B cell (primary cell): ENCODE measurements around the gene CNOT4. TPM values are rescaled to one million over a fixed set of nuclear protein-coding genes. Genes with fewer than 3 reads are reported as not detected.

Experiments used
- ATAC-seq: fragments of 200-7000 bp; cut with Tn5 transposase; one replicate; pipeline ENCODE4 v1.10.0; 2021; ENCODE audit warnings: low read depth, mild to moderate bottlenecking, moderate number of reproducible peaks, moderate library complexity
- CTCF ChIA-PET: fragments of 350-600 bp; sonication (Branson Sonifier 250); formaldehyde crosslinking; loops from one replicate; lab custom pipeline; 2021; ENCODE audit warnings: antibody characterized with exemption, inconsistent platforms; lab: Charles Lee
- POLR2A ChIA-PET: fragments of 350-600 bp; sonication (Branson Sonifier 250); formaldehyde crosslinking; loops from one replicate; lab custom pipeline; 2021; ENCODE audit warnings: antibody characterized with exemption; lab: Charles Lee
- DNase-seq: peaks from one replicate; pipeline ENCODE4 v3.0.0; 2013
- H2AFZ ChIP-seq: 2 replicates; pipeline ENCODE4 v1.6.1; 2012; ENCODE audit warnings: mild to moderate bottlenecking, low read depth, low read length; ENCODE audit not compliant: insufficient read depth, poor library complexity, severe bottlenecking
- H3K27ac ChIP-seq, 2 donors: 1 replicate in 1 of 2; 2 replicates in 1 of 2; pipeline ENCODE4 v1.5.1; 2012 to 2013; ENCODE audit warnings: low read length in 2 of 2, mild to moderate bottlenecking in 2 of 2, moderate library complexity in 1 of 2
- H3K27me3 ChIP-seq, 4 experiments: fragments of 200-600 bp in 1 of 4; sonication (generic) in 1 of 4; replicated peaks in 1 of 4; 1 replicate in 2 of 4; 2 replicates in 2 of 4; pipeline versions ENCODE4 v1.6.1 to v1.7.0; 2013 to 2016; ENCODE audit warnings: low read length in 3 of 4, mild to moderate bottlenecking in 2 of 4, mixed read lengths in 1 of 4, moderate library complexity in 1 of 4; ENCODE audit not compliant: insufficient read depth in 4 of 4, control insufficient read depth in 3 of 4; ENCODE audit errors: control extremely low read depth in 1 of 4
- H3K36me3 ChIP-seq, 2 experiments: replicated peaks in 1 of 2; 1 replicate in 1 of 2; 2 replicates in 1 of 2; pipeline versions ENCODE4 v1.6.1 to v1.7.1; 2013; ENCODE audit warnings: low read length in 1 of 2; ENCODE audit not compliant: insufficient read depth in 2 of 2, control insufficient read depth in 1 of 2; ENCODE audit errors: control extremely low read depth in 1 of 2, extremely low read depth in 1 of 2
- H3K4me1 ChIP-seq, 2 donors: fragments of 200-600 bp in 1 of 2; sonication (generic) in 1 of 2; 1 replicate in 1 of 2; 2 replicates in 1 of 2; pipeline versions ENCODE4 v1.5.1 to v1.6.1; 2013 to 2017; ENCODE audit warnings: low read length in 2 of 2; ENCODE audit not compliant: control insufficient read depth in 2 of 2, insufficient read depth in 2 of 2
- H3K4me2 ChIP-seq: replicated peaks from 2 replicates; pipeline ENCODE3; 2012; ENCODE audit warnings: mild to moderate bottlenecking, low read depth, low read length; ENCODE audit not compliant: poor library complexity, severe bottlenecking
- H3K4me3 ChIP-seq, 5 experiments: fragments of 200-600 bp in 1 of 5; sonication (generic) in 1 of 5; 1 replicate in 3 of 5; 2 replicates in 2 of 5; pipeline versions ENCODE4 v1.5.1 to v1.7.0; 2011 to 2016; ENCODE audit warnings: low read length in 4 of 5, mild to moderate bottlenecking in 4 of 5, low read depth in 2 of 5, control low read depth in 1 of 5, moderate library complexity in 1 of 5; ENCODE audit not compliant: insufficient read depth in 1 of 5; ENCODE audit errors: control extremely low read depth in 1 of 5, extremely low read depth in 1 of 5
- H3K79me2 ChIP-seq: fragments of 200-600 bp; sonication (generic); one replicate; pipeline ENCODE4 v1.6.0; 2016; ENCODE audit warnings: low read length; ENCODE audit not compliant: control insufficient read depth, insufficient read depth
- H3K9ac ChIP-seq: fragments of 200-600 bp; sonication (generic); 2 replicates; pipeline ENCODE4 v1.6.1; 2017; ENCODE audit warnings: mild to moderate bottlenecking, low read length, moderate library complexity
- H3K9me3 ChIP-seq, 3 donors: one replicate each; pipeline versions ENCODE4 v1.6.1 to v1.7.1; 2013; ENCODE audit warnings: low read length in 2 of 3; ENCODE audit not compliant: control insufficient read depth in 2 of 3, insufficient read depth in 1 of 3; ENCODE audit errors: control extremely low read depth in 1 of 3
- H4K20me1 ChIP-seq: 2 replicates; pipeline ENCODE4 v1.6.0; 2012; ENCODE audit warnings: mild to moderate bottlenecking, low read length; ENCODE audit not compliant: insufficient read depth, control insufficient read depth, poor library complexity, severe bottlenecking
- H3K27ac Mint-ChIP-seq: one replicate; pipeline ENCODE4 v1.8.0; 2021; ENCODE audit warnings: mixed read lengths
- H3K27me3 Mint-ChIP-seq: one replicate; pipeline ENCODE4 v1.8.0; 2021; ENCODE audit warnings: mixed read lengths
- H3K4me1 Mint-ChIP-seq: one replicate; pipeline ENCODE4 v1.8.0; 2021; ENCODE audit warnings: mixed read lengths
- H3K4me3 Mint-ChIP-seq: one replicate; pipeline ENCODE4 v1.8.0; 2021; ENCODE audit warnings: mixed read lengths
- H3K9me3 Mint-ChIP-seq: one replicate; pipeline ENCODE4 v1.8.0; 2022; ENCODE audit warnings: mixed read lengths; ENCODE audit not compliant: insufficient read depth
- EZH2 ChIP-seq: IDR thresholded peaks from 2 replicates; pipeline ENCODE4 v1.6.1; 2012; ENCODE audit warnings: borderline replicate concordance, low read depth, mild to moderate bottlenecking, moderate library complexity, low read length; ENCODE audit not compliant: insufficient read depth, poor library complexity, severe bottlenecking
- WGBS: methylation state at CpG from one replicate; pipeline ENCODE4 v1.1.5; 2013; ENCODE audit warnings: missing lambda C conversion rate; ENCODE audit not compliant: insufficient coverage; 5-methylcytosine and 5-hydroxymethylcytosine counted together
- intact Hi-C: fragments of 100-400 bp; cut with micrococcal nuclease; formaldehyde crosslinking; loops from one replicate; pipeline ENCODE4 v1.10.0; 2022
- polyA plus RNA-seq: library from polyadenylated mRNA; depleted of rRNA; stranded (reverse); fragments of >200 nt; gene quantifications from 2 replicates; pipeline ENCODE4 v1.2.3, GENCODE V29; 2012
- total RNA-seq, 2 donors: library from RNA; stranded (reverse); fragments of 120-200 nt in 1 of 2; gene quantifications; 1 replicate in 1 of 2; 2 replicates in 1 of 2; pipeline versions ENCODE4 v1.2.3 to v1.2.4, GENCODE V29; 2013 to 2022
- TF ChIP-seq, protein P1 (sequence below): fragments of 200-600 bp; IDR thresholded peaks from one replicate; pipeline ENCODE4 v1.8.0; 2022; ENCODE audit warnings: antibody characterized with exemption, mild to moderate bottlenecking

CNOT4 gene
- total and polyA plus RNA-seq, 2 donors (not counting 1 experiment from before 2014, with no cell fraction given), result 9.8 to 52.1 TPM

DNA sequence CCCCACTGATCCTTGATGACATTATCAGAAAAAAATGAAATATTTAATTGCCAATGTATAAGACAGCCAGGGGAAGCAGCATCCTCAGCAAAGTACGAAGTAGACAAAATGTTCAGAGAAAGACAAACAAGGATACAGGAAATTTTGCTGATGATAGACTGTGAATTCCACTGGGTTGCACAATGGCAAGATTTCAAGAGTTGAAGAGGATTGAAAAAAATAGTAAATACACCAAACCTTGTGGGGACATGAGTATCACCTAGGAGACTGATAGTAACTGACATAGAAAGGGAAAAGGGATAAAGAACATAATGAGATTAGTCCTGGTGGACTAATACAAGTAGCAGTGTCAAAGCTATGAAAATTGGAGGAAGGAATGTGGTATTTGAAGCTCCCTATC is 16.5 kb downstream of the CNOT4 start:
- CTCF ChIA-PET, result no interaction called here

DNA sequence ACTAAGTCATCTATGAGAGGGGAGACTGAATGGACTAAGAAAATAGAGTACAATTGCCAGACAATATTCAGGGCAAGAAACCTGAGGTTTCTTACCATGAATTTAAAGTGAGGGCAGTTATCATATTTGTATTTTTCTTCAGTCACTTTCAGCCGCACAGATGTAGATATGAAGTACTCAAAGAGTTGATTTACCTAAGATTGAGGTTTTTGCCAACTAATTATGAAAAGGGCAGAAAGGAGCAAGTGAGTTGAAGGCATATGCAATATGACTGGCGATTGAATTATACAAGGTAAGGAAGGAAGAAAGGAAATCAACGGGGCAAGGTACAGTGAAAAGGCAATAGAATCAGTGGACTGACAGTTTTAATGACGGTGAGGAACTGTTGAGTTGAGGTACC is 17.8 kb downstream of the CNOT4 start:
- H3K9me3 Mint-ChIP-seq, result no peaks in the 10 kb centered on the region
- Histone ChIP-seq H3K9ac (no peak overlapping the region), H3K9me3 (no peaks in the 10 kb centered on the region), H3K27me3 (no peaks in the 10 kb centered on the region), H4K20me1 (peaks cover 69% of the 10 kb centered on the region), H3K4me2 (no peak overlapping the region), H2AFZ (no peak overlapping the region), H3K4me3 (no peak overlapping the region), H3K27ac (no peak overlapping the region), H3K36me3 (peaks cover 6% of the 10 kb centered on the region in 2 experiments), H3K4me1 (no peaks in the 10 kb centered on the region), H3K79me2 (peaks cover 98% of the 10 kb centered on the region)
- POLR2A ChIA-PET, result no interaction called here
- no peak overlapping the region for H3K4me3 Mint-ChIP-seq
- no peak for TF ChIP-seq EZH2
- TF ChIP-seq, protein P1, sequence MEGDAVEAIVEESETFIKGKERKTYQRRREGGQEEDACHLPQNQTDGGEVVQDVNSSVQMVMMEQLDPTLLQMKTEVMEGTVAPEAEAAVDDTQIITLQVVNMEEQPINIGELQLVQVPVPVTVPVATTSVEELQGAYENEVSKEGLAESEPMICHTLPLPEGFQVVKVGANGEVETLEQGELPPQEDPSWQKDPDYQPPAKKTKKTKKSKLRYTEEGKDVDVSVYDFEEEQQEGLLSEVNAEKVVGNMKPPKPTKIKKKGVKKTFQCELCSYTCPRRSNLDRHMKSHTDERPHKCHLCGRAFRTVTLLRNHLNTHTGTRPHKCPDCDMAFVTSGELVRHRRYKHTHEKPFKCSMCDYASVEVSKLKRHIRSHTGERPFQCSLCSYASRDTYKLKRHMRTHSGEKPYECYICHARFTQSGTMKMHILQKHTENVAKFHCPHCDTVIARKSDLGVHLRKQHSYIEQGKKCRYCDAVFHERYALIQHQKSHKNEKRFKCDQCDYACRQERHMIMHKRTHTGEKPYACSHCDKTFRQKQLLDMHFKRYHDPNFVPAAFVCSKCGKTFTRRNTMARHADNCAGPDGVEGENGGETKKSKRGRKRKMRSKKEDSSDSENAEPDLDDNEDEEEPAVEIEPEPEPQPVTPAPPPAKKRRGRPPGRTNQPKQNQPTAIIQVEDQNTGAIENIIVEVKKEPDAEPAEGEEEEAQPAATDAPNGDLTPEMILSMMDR, result no peak
- CTCF ChIA-PET, result no interaction called here
- no peaks in the 10 kb centered on the region for H3K27me3 Mint-ChIP-seq
- intact Hi-C loops, result no loop called here
- no peak for DNase-seq
- 96% methylated on average over 4 of the region's 4 CpGs for WGBS
- ATAC-seq, result no peak
- no peak overlapping the region for H3K27ac Mint-ChIP-seq
- peaks cover 17% of the 10 kb centered on the region for H3K4me1 Mint-ChIP-seq

More for the DNA sequence above, 16.5 kb downstream of the CNOT4 start:
- H3K36me3 ChIP-seq, result peaks cover 6% of the 10 kb centered on the region in 2 experiments
- H3K9ac ChIP-seq, result no peak overlapping the region
- H3K27ac Mint-ChIP-seq, result no peak overlapping the region
- POLR2A ChIA-PET, result no interaction called here
- intact Hi-C loops, result no loop called here
- H3K4me1 ChIP-seq, result peaks cover 0 to 6% of the 10 kb centered on the region in 2 donors
- peaks cover 75% of the 10 kb centered on the region for H4K20me1 ChIP-seq
- no peaks in the 10 kb centered on the region for H3K27me3 Mint-ChIP-seq
- H3K9me3 ChIP-seq, result no peaks in the 10 kb centered on the region
- DNase-seq (no peak), ATAC-seq (no peak)
- no peak overlapping the region for H3K27ac ChIP-seq
- TF ChIP-seq, protein P1, result no peak
- no peak for TF ChIP-seq EZH2
- no peak overlapping the region for H3K4me3 ChIP-seq
- 100% methylated on average over 1 of the region's 1 CpG for WGBS
- no peak overlapping the region for H3K4me3 Mint-ChIP-seq
- no peak overlapping the region for H3K4me2 ChIP-seq
- peaks cover 23% of the 10 kb centered on the region for H3K4me1 Mint-ChIP-seq
- H3K27me3 ChIP-seq, result no peaks in the 10 kb centered on the region
- H2AFZ ChIP-seq, result no peak overlapping the region
- H3K79me2 ChIP-seq, result peaks cover 99% of the 10 kb centered on the region
- H3K9me3 Mint-ChIP-seq, result no peaks in the 10 kb centered on the region
